IPS-18a (cell line): Measurements from ENCODE around the gene STAT1.

Experiments used
- H3K27ac ChIP-seq: one replicate; pipeline ENCODE4 v1.5.1; 2013; ENCODE audit warnings: low read length
- H3K27me3 ChIP-seq: one replicate; pipeline ENCODE4 v1.6.1; 2013; ENCODE audit warnings: mild to moderate bottlenecking, low read length; ENCODE audit not compliant: control insufficient read depth, insufficient read depth
- H3K36me3 ChIP-seq: one replicate; pipeline ENCODE4 v1.6.1; 2013; ENCODE audit warnings: low read depth, low read length; ENCODE audit not compliant: control insufficient read depth
- H3K4me1 ChIP-seq: one replicate; pipeline ENCODE4 v1.6.1; 2013; ENCODE audit warnings: low read depth, low read length; ENCODE audit not compliant: control insufficient read depth
- H3K4me3 ChIP-seq: one replicate; pipeline ENCODE4 v1.5.1; 2013; ENCODE audit warnings: low read length
- H3K9ac ChIP-seq: one replicate; pipeline ENCODE4 v1.6.1; 2013; ENCODE audit warnings: mild to moderate bottlenecking, low read length, moderate library complexity
- H3K9me3 ChIP-seq: one replicate; pipeline ENCODE4 v1.6.1; 2013; ENCODE audit warnings: low read depth, low read length; ENCODE audit not compliant: control insufficient read depth

STAT1 gene

GRCh38 chr2:191029280-191029950 is 15.4 kb upstream of the STAT1 start:
- no peak overlapping the region for H3K27ac ChIP-seq

GRCh38 chr2:191026377-191026776 is 12.4 kb upstream of the STAT1 start:
- H3K4me3 ChIP-seq: no peak overlapping the region
- H3K36me3 ChIP-seq: no peaks in the 10 kb centered on the region
- H3K27ac ChIP-seq: no peak overlapping the region

More at GRCh38 chr2:191029280-191029950, 15.4 kb upstream of the STAT1 start:
- no peaks in the 10 kb centered on the region for H3K9me3 ChIP-seq
- H3K36me3 ChIP-seq: no peaks in the 10 kb centered on the region
- H3K4me3 ChIP-seq: no peak overlapping the region
- no peaks in the 10 kb centered on the region for H3K27me3 ChIP-seq
- peaks cover 4% of the 10 kb centered on the region for H3K4me1 ChIP-seq
- H3K9ac ChIP-seq: no peak overlapping the region

GRCh38 chr2:191025135-191025534 is 11.2 kb upstream of the STAT1 start:
- H3K4me1 ChIP-seq: peaks cover 7% of the 10 kb centered on the region
- no peaks in the 10 kb centered on the region for H3K36me3 ChIP-seq
- H3K27ac ChIP-seq: no peak overlapping the region
- no peak overlapping the region for H3K4me3 ChIP-seq
- H3K9me3 ChIP-seq: no peaks in the 10 kb centered on the region
- H3K9ac ChIP-seq: no peak overlapping the region
- no peaks in the 10 kb centered on the region for H3K27me3 ChIP-seq

More at GRCh38 chr2:191026377-191026776, 12.4 kb upstream of the STAT1 start:
- Histone ChIP-seq H3K9me3 (no peaks in the 10 kb centered on the region), H3K27me3 (no peaks in the 10 kb centered on the region), H3K4me1 (peaks cover 4% of the 10 kb centered on the region), H3K9ac (no peak overlapping the region)

- H3K4me3 ChIP-seq: no peak overlapping the region
- peaks cover 9% of the 10 kb centered on the region for H3K27me3 ChIP-seq
- H3K4me1 ChIP-seq: peaks cover 10% of the 10 kb centered on the region
- H3K27ac ChIP-seq: no peak overlapping the region
- H3K9me3 ChIP-seq: no peaks in the 10 kb centered on the region
- H3K9ac ChIP-seq: no peak overlapping the region
- no peaks in the 10 kb centered on the region for H3K36me3 ChIP-seq
Measured at GRCh38 chr2:191023235-191023679, 9.3 kb upstream of the STAT1 start.

GRCh38 chr2:191020742-191021381 is 6.9 kb upstream of the STAT1 start:
- H3K9ac ChIP-seq: peak overlapping the region; percentile 93
- H3K27ac ChIP-seq: peak overlapping the region; percentile 85
- H3K4me3 ChIP-seq: peak overlapping the region; percentile 92
- no peaks in the 10 kb centered on the region for H3K9me3 ChIP-seq
- peaks cover 28% of the 10 kb centered on the region for H3K27me3 ChIP-seq
- H3K36me3 ChIP-seq: no peaks in the 10 kb centered on the region
- peaks cover 10% of the 10 kb centered on the region for H3K4me1 ChIP-seq

GRCh38 chr2:191020221-191020741 is 6.3 kb upstream of the STAT1 start:
- Histone ChIP-seq H3K27me3 (peaks cover 34% of the 10 kb centered on the region), H3K27ac (peak overlapping the region; percentile 85), H3K4me3 (peak overlapping the region; percentile 92), H3K9me3 (no peaks in the 10 kb centered on the region), H3K4me1 (peaks cover 10% of the 10 kb centered on the region), H3K36me3 (no peaks in the 10 kb centered on the region), H3K9ac (peak overlapping the region; percentile 93)

GRCh38 chr2:191019376-191019775 is 5.4 kb upstream of the STAT1 start:
- no peaks in the 10 kb centered on the region for H3K36me3 ChIP-seq
- no peak overlapping the region for H3K27ac ChIP-seq
- peaks cover 14% of the 10 kb centered on the region for H3K4me1 ChIP-seq
- H3K4me3 ChIP-seq: no peak overlapping the region
- no peaks in the 10 kb centered on the region for H3K9me3 ChIP-seq
- peaks cover 43% of the 10 kb centered on the region for H3K27me3 ChIP-seq
- no peak overlapping the region for H3K9ac ChIP-seq

- no peak overlapping the region for H3K27ac ChIP-seq
- H3K9me3 ChIP-seq: no peaks in the 10 kb centered on the region
- no peak overlapping the region for H3K4me3 ChIP-seq
- peaks cover 14% of the 10 kb centered on the region for H3K4me1 ChIP-seq
- H3K9ac ChIP-seq: no peak overlapping the region
- H3K27me3 ChIP-seq: peaks cover 43% of the 10 kb centered on the region
- H3K36me3 ChIP-seq: no peaks in the 10 kb centered on the region
Measured at GRCh38 chr2:191018643-191019119, 4.7 kb upstream of the STAT1 start.

- H3K9me3 ChIP-seq: no peaks in the 10 kb centered on the region
- no peak overlapping the region for H3K27ac ChIP-seq
- H3K9ac ChIP-seq: no peak overlapping the region
- no peaks in the 10 kb centered on the region for H3K36me3 ChIP-seq
- no peak overlapping the region for H3K4me3 ChIP-seq
- H3K4me1 ChIP-seq: peaks cover 14% of the 10 kb centered on the region
- H3K27me3 ChIP-seq: peaks cover 43% of the 10 kb centered on the region
Measured at GRCh38 chr2:191018048-191018447, 4.1 kb upstream of the STAT1 start.

GRCh38 chr2:191015831-191016230 is 1.9 kb upstream of the STAT1 start:
- Histone ChIP-seq H3K4me3 (no peak overlapping the region), H3K27me3 (peaks cover 43% of the 10 kb centered on the region), H3K9me3 (no peaks in the 10 kb centered on the region), H3K27ac (no peak overlapping the region), H3K4me1 (peaks cover 10% of the 10 kb centered on the region), H3K36me3 (no peaks in the 10 kb centered on the region), H3K9ac (no peak overlapping the region)

- Histone ChIP-seq H3K27ac (no peak overlapping the region), H3K36me3 (peaks cover 1% of the 10 kb centered on the region), H3K4me3 (no peak overlapping the region), H3K27me3 (peaks cover 43% of the 10 kb centered on the region), H3K4me1 (peaks cover 7% of the 10 kb centered on the region), H3K9me3 (no peaks in the 10 kb centered on the region), H3K9ac (no peak overlapping the region)
Measured at GRCh38 chr2:191015239-191015638, 1.3 kb upstream of the STAT1 start.
